ENCODE measurements around the gene DTNBP1.

The DTNBP1 gene

DNA sequence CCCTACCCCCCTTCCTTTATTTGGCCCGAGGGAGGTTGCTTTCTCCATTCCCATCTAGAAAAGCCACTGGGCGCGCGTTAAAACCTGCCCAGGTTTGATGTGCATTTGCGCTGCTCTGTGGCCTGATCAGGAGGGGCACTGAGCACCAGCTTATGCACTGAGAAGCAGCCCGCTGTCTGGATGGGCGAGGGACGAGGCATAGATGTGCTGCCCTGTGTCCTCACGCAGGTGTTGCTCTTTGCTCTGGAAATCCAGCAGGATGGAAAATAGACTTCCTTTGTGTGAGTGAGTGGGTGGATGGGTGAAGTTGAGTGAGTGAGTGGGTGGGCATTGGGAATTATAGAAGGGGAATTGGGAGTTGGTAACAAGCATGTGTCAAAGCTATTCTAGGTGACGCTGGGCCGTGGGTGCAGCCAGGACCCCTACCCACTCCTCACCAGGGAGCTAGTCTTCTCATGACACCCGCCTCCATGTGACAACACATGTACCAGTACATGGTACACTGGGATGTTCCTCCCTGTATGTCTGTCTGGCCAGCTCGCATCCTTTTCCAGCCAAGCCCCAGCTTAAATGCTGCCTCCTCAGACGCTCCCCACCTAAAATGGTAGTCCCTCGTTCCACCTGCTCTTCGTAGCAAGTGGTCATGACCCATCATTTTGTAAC is 162.6 kb downstream of the DTNBP1 start:
- DNase-seq = no peak

DNA sequence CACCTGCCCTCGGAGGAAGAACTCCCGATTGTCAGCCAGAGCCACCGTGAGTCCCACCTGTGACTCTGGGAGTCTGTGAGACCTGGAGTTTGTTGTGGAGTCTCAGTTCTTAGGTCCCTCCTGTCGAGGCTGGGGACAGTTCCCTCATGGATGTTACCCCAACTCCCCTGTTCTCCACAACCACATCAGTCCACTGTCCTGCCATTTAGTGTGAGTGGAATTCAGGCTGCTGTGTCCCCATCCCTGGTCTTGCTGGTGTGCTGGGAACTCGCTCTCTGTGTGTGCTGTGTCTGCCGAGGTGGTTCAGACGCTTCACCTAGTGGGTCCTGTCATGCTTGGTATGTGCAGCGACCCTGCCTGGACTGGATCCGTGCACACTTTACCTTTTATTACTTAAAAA is 163.2 kb downstream of the DTNBP1 start:
- no peak for DNase-seq

DNA sequence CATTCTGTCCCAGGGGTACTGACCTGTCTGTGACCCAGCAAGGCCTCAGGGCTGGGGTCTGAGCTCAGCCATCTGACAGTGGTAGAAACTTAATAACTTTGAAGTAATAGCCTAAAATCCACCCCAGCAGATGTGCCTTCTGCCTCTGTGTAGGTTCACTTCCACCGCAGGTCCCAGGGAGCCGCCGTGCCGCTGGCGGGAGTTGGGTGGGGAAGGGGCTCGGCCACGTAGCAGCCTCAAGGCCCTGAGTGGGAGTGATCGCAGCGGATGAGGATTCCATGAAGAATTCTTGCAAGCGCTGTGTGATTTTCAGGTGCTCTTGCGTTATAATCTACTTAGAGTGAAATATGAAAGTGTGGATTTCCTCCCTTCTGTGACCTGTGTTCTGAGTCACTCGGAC is 163.7 kb downstream of the DTNBP1 start:
- no peak for DNase-seq

DNA sequence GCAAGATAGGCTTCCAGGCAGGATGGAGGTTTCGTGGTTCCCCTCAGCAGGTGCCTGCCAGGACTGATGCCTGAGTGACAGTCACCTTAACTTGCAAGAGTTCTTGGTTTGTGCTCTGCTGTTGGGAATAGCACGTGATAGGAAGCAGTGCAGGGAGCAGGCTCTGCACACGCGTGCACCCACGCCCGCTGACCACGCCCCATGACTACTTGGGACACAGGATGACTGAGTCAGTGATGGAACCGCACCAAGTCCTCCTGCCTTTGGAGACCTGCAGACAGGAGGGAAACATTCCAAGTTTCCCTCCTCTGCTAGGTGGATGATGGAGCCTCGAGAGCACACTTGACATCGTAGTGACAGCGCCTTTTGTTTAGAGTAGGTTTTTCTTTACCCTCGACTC is 164.2 kb downstream of the DTNBP1 start:
- no peak for DNase-seq

DNA sequence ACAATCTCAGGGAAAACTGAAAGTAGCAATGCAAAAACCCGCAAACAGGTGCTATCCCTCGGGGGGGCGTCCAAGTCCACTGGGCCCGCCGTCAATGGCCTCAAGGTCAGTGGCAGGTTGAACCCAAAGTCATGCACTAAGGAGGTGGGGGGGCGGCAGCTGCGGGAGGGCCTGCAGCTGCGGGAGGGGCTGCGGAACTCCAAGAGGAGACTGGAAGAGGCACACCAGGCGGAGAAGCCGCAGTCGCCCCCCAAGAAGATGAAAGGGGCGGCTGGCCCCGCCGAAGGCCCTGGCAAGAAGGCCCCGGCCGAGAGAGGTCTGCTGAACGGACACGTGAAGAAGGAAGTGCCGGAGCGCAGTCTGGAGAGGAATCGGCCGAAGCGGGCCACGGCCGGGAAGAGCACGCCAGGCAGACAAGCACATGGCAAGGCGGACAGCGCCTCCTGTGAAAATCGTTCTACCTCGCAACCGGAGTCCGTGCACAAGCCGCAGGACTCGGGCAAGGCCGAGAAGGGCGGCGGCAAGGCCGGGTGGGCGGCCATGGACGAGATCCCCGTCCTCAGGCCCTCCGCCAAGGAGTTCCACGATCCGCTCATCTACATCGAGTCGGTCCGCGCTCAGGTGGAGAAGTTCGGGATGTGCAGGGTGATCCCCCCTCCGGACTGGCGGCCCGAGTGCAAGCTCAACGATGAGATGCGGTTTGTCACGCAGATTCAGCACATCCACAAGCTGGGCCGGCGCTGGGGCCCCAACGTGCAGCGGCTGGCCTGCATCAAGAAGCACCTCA is 166.3 kb downstream of the DTNBP1 start:
- no peak for DNase-seq

DNA sequence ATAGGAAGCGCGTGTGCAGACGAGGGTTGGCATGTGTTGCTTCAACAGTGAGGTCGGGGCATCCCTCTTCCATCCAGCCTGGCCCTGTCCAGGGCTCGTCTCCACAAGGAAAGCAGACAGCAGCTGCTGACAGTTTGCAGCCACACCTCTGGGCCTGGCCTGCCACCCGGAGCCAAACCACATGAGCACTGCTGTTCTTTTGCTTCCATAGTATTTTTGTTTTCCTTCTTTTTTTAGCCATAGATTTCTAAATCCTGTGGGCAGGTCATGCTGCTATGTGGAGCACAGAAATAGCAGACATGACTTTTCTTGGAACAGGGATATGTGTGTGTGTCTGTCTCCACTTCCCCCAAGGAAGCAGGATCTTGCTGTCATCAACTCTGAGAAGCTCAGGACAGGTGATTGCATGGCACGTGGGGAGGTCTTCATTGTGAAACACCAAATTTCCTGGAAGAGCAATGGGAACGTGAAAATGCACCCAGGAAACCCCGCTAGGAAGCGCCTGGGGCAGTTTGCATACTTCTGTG is 167.4 kb downstream of the DTNBP1 start:
- DNase-seq = no peak

DNA sequence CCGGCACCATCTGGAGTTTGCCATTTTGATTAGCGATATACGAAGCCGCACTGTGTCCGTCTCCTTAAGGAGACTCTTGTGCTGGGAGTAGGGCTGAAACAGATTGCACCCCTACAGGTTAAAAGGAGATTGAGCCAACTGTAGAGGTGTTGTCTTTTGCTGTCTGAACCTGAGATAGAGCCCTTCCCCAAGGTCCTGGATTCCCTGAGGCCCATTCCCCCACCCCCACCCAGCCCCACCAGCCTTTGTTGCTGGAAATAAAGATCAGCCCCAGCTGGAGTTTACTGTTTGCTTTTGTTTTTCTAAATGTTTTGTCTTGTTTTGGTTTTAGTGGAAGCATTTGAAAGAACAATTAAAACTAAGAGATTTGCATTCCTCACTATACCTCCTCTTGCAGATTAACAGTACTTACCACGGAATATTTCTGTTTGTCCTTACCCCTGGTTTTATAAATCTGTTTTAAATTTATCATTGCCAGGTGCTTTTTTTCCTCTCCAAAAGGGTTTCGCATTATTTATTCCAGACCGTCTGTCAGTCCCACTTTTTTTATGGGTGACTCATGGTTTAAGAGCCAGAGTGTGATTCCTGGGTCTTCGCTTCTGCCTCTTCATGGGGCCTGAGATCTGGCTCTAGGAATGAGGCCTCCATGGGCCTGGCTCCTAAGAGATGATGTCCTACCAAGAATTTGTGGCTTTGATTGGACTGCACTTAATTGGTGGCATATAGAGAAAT is 169.2 kb downstream of the DTNBP1 start:
- DNase-seq = no peak

DNA sequence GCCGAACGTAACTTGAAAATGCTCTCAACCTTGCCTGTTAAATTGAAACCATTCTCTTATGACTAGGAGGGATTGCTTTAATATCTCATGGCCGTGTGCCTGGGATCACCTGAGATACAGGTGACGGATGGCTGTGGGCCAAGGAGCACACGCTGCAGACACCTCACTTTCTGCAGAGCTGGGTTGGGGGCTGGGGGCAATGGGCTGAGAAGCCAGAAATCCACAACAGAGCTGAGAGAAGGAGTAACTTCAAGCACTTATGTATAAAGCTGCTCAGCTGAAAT is 170.9 kb downstream of the DTNBP1 start:
- DNase-seq = no peak

DNA sequence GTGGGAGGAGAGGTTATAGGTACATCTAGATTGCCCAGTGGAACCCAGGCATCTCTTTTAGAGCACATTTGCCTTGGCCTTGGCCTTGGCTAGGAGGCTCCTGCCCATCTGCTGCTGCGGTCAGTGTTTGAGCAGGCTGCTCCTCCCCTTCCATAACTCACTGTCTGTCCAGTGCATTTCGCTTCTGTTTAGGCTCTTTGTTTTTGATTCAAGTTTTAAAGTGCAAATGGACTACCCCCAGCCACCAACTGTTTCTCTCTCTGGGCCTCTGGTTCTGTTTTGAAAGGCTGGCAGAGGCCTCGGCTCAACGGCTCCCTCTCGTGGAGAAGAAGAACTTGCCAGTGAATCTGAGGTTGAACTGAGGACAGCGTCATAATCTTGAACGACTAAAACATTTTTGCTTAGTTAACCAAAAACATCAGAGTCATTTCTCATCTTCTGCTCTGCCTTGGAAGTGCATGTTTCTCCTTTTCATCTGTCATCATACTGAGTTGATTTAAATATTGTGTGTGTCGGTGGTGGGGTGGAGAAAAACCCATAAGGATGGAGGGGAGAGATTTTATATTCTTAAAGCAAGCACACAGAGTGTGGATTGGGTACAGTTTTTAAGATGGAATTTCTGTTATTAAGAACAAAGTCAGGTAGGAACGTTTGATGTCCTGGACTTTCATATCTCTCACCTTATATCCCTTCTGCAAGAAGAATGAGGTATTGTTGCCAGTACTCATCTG is 171.4 kb downstream of the DTNBP1 start:
- DNase-seq = peak; percentile 61

DNA sequence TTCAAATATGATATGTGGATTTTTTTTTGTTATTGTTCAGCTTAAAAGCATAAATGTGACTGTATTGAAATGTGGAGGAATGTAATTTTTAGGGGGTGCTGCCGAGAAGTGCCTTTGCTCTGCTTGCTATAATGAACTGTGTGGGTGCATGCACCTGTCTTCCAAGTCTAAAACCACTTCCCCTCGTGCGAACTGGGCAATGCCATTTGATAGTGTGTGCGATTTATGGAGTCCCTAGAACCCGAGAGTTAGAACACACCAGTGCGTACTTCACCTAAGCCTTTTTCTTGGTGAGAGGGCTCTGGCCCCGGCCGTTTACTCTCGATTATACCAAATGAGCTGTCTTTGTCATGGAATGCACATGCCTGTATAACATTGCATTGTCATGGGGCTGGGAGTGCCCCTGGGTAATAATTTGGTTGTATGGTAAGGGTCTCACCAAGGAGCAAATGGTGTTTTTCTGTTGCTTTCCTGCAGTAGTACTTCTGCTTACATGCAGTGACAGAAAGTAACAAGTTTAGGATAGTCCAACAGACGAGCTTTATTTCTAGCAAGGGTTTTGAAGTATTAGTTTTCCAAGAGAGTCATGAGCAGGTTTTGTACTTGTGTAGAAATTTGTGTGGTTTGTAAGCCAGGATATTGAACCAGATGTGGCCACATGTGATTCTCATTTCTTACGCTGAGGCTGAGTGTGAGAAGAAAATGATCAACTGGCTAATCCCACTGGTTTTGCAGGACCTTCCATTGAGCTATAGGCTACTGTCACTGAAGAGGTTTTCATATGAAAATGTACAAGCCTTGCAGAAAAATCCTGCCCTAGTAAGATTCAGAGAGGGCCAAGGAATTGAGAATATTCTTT is 172.4 kb downstream of the DTNBP1 start:
- no peak for DNase-seq

DNA sequence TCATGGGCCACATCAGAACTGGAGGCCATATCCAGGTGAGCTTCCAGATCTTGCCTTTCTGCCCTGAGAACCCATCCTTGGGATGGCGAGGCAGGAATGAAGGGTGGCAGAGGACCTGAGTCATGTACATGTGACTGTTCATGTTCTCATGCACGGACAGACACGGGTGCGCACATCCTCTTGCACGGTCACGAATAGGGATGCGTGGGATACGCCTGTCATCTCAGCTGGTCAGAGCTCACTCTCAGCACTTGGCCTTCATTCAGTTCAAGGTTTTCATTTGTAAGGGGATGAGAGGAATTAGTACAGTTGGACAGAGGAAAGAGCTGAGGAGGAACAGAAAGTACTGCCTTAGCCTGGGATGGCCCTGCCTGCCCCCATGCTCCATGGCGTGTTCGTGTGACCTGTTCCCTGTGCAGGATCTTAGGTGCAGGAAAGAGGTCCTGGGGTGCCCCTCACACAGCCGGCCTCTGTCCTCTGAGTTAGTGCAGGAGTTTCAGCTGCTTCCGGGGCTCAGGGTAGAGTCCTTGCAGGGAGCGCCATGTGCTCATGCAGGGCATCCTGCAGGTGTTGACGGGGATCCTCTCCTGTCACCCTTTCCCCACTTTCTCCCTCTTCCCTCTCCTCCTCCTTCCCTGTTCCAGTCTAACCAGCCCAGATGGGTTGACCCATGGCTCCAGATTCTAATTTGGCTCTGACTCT is 173.4 kb downstream of the DTNBP1 start:
- DNase-seq = no peak

DNA sequence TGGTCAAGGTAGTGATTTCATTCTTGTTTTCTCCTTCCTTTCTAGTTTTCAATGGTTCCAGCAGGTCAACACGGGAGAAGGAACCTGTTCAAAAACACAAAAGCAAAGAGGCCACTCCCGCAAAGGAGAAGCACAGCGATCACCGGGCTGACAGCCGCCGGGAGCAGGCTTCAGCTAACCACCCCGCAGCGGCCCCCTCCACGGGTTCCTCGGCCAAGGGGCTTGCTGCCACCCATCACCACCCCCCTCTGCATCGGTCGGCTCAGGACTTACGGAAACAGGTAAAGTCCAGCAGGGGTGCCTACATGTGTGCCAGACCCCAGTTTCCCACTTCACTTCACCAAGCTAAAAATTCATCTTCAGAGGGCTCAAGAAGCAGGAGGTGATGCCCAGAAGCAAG is 175.6 kb downstream of the DTNBP1 start:
- DNase-seq = no peak

DNA sequence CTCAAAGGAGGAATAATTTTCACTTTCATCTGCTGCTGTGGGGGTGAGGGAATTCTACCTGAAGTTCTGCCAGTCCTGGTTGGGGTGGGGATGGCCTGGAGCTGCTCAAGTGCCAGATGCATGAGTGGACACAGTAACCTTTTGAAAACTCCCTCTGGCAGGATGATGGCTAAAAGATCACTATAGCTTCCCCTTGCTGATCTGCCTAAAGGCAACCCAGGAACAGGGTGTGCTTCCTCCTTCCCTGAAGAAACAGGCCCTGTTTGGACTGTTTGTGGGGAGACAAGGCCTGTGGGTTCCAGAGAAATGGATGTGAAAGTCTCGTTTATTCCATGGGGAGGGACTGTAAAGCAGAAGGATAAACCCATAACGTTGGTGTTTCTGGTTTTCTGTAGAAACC is 176.9 kb downstream of the DTNBP1 start:
- DNase-seq = no peak

DNA sequence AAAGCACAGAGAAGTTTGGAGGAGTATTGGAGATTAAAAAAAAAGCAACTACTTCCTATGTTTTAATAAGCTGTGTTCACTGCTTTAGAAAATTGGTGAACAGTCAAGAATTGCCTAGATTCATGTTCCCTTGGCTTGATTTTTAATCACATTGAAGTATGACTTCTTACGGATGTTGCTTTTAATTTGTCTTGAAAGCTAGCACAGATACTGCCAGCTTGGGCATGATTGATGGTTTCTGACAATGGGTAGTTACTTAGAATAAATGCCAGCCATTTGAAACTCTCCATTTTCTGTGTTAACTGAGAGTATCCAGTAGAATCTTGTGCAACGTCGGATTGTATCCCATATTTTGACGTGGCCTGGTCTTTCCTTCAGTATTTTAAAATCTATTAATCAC is 178.0 kb downstream of the DTNBP1 start:
- no peak for DNase-seq

DNA sequence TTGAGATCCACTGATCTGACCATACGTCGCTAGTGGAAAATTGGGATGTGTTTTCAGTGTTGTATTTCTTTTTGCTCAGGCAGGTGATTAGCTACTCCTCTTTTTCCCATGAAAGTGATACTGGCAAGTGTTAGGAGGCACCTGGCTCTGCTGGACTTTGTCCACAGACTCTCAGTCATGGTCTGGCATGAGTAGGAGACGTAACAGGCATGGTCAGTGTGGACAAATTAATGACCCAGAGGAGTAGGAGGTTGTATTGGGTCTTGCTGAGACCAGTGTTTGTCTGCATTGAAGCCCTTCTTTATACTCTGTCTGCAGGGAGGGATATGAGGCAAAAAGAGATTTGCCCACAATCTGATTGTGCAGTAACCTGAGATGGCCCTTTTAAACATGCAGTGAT is 178.7 kb downstream of the DTNBP1 start:
- DNase-seq = no peak

DNA sequence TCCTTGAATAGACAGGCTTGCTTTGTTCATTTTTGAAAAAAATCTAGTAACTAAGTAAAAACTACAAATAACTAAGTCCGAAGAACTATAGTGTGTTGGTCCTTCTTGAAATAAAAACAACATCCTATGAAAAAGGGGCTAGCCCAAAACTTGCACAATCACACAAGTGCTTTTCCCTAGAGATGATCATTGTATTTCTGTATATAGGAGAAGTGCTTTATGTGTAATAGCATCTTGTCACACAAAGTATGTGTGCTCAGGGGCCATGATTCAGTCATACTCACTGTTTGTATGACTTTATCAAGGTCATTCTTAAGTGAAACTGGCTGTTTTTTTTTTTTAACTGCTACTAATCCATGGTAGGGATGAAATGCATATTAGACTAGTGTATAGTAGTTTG is 179.8 kb downstream of the DTNBP1 start:
- no peak for DNase-seq

DNA sequence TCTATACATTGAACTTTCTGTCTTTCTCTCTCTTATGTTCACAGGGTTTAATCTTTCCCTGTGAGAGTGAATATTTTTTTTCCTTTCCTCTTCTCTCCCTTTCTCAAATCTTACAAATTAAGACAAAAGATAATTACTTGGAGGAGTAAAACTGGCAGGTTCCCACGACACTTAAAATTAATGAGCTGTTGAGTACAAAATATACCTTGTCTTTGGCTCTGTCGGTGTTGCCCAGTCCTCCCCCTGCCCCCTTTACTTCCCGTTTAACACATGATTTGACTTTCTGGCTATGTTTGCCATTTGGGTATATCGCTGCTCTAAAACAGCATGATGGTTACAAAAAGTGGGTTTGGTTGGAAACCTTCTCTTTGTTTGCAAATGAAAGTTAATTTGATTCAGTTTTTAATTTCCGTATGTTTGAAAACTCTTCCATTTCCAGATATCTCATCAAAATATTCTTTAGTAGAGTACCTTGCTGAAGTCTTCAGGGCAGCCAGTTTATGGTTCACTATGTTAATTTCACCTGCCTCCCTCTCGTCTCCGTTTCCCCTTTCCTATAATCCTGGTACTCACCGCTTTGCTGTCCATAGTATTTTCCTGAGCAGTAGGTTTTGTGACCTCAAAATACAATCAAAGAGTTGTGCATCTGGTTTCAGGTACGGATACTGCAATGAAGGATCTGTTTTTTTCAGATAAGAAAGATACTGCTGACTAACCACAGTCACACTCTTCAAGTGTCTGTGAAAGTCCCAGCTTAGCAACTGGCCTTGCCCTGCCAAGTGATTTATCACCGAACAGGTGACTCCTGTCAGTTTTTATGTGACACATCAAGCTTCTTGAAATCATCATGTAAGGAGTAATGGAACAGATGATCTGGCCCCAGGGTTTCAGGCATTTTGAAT is 181.2 kb downstream of the DTNBP1 start:
- DNase-seq = no peak

DNA sequence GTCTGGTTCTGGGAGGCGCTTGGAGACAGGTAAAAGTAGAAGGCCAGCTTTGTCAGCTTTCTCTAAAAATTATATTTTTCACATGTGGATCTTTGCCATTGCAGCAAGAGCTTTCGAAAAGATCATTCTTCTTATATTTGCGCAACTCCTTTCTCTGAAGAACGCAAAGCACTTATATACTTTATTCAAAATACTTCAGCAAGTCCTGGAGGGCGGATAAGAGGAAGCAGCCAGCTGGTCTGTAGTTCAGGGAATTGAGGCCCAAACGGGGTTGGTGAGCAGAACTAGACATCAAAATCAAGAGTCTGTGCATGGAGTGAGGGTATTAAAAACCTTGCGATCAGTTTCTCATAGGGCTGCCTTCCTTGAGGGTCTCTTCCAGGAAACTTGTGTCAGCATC is 182.3 kb downstream of the DTNBP1 start:
- no peak for DNase-seq

DNA sequence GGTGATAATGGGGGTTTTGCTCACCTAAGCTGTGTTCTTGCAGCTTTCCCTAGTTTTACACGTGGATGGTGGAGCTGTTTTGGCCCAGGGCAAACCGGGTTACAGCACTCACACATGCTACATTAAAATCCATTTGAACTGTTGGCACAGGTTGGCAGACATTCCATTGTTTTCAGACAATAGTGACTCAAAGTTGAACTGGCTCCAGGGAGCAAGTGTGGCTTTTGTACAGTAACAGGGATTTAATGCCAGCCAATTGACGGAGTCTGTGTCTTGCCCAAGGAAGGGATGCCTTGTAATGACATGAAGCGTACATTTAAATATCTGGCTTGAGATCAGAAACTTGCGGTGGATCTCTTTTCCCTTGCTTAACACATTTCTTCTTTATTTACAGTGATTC is 183.1 kb downstream of the DTNBP1 start:
- no peak for DNase-seq

DNA sequence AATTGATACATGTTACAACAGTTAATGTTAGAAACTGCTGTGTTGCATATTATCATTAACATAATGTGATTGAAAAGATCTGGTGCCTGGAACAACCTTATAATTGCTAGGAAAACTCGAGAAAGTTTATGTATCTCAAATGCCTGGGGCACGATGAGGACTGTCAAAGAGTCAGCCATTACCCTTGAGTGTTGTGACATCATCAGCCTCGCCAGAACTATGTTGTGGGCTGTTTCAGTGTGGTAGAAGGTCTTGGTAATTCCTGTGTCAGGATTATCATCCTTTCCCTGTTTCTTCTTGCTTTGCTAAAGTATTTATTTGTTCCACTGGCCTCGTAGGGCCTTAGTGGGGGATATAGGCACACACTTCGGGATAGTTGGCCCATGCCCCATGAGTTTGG is 185.1 kb downstream of the DTNBP1 start:
- no peak for DNase-seq
